Activated T-cell treated with anti-CD3 and anti-CD28 coated beads for 24 hours (primary cell): Measurements from ENCODE around the gene GART.
"Not testable (repeated sequence)": the region's sequence is repeated elsewhere in the genome, so short reads cannot be mapped to it uniquely, and the experiment has no call there.

Source experiments
- DNase-seq: peaks from one replicate; pipeline ENCODE4 v3.0.0-alpha.2; 2020; ENCODE audit warnings: low read depth

Gene GART

GRCh38 chr21:33541756-33542639, at the start of gene GART:
GART (minus strand) TSS chr21:33542117; CDS start chr21:33539315, 2,802 bp downstream.
- DNase-seq: peak; percentile 81

GRCh38 chr21:33588485-33589335, 46.8 kb upstream of the GART start, which contains the start of gene DONSON:
DONSON (minus strand) TSS chr21:33588684; CDS start chr21:33588641, 43 bp downstream.
- peak; percentile 82 for DNase-seq

GRCh38 chr21:33587792-33588484, 46.0 kb upstream of the GART start:
- DNase-seq: peak; percentile 18

- no peak for DNase-seq
Observed at GRCh38 chr21:33586927-33587326, 45.0 kb upstream of the GART start.

- DNase-seq: no peak
Observed at GRCh38 chr21:33584455-33584854, 42.5 kb upstream of the GART start.

- no peak for DNase-seq
Observed at GRCh38 chr21:33578959-33579542, 37.1 kb upstream of the GART start.

GRCh38 chr21:33578214-33578613, 36.3 kb upstream of the GART start:
- DNase-seq: no peak

GRCh38 chr21:33576741-33577141, 34.8 kb upstream of the GART start:
- not testable (repeated sequence) for DNase-seq

- DNase-seq: no peak
Observed at GRCh38 chr21:33572350-33572749, 30.4 kb upstream of the GART start.

GRCh38 chr21:33569991-33570390, 28.1 kb upstream of the GART start:
- DNase-seq: no peak

- no peak for DNase-seq
Observed at GRCh38 chr21:33568448-33568847, 26.5 kb upstream of the GART start.

GRCh38 chr21:33567914-33568313, 26.0 kb upstream of the GART start:
- no peak for DNase-seq

GRCh38 chr21:33566514-33566913, 24.6 kb upstream of the GART start:
- no peak for DNase-seq

- no peak for DNase-seq
Observed at GRCh38 chr21:33562389-33562788, 20.5 kb upstream of the GART start.

GRCh38 chr21:33561373-33561772, 19.5 kb upstream of the GART start:
- DNase-seq: no peak

- no peak for DNase-seq
Observed at GRCh38 chr21:33560965-33561364, 19.0 kb upstream of the GART start.

GRCh38 chr21:33559813-33560212, 17.9 kb upstream of the GART start:
- DNase-seq: no peak

GRCh38 chr21:33558777-33559421, 17.0 kb upstream of the GART start:
- no peak for DNase-seq

GRCh38 chr21:33557447-33557846, 15.5 kb upstream of the GART start:
- no peak for DNase-seq

- DNase-seq: no peak
Observed at GRCh38 chr21:33554982-33555344, 13.0 kb upstream of the GART start.

- DNase-seq: no peak
Observed at GRCh38 chr21:33554236-33554981, 12.5 kb upstream of the GART start.
